HG03045 (cell line): Measurements from ENCODE around the gene ERLIN1.

ENCODE experiments used
- ATAC-seq: cut with Tn5 transposase; IDR thresholded peaks from one replicate; pipeline ENCODE4 v1.9.1; 2021; ENCODE audit warnings: mild to moderate bottlenecking, moderate library complexity; ENCODE audit not compliant: unreplicated experiment

ERLIN1 gene

GRCh38 chr10:100185364-100186252 is at the start of gene ERLIN1:
TSS of gene ERLIN1 (minus strand) at chr10:100186029. CDS start at chr10:100185626, 403 bp downstream.
- peak; percentile 92 for ATAC-seq

DNA sequence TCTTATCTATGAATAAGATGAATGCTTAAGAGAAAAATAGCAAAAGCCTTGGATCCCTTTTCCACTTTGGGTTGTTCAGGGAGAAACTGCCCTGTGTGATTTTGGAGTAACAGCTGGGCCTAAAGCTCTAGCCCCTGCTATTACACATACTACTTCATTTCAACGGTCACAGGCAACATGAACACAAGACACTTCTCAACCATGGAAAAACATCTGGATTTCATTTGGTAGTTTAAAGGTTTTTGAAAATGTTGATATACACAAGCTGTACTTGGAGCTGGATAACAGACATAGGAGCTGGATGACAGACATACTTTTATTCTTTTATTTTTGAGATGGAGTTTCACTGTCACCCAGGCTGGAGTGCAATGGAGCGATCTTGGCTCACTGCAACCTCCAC is 46.3 kb upstream of the ERLIN1 start:
- no peak for ATAC-seq

DNA sequence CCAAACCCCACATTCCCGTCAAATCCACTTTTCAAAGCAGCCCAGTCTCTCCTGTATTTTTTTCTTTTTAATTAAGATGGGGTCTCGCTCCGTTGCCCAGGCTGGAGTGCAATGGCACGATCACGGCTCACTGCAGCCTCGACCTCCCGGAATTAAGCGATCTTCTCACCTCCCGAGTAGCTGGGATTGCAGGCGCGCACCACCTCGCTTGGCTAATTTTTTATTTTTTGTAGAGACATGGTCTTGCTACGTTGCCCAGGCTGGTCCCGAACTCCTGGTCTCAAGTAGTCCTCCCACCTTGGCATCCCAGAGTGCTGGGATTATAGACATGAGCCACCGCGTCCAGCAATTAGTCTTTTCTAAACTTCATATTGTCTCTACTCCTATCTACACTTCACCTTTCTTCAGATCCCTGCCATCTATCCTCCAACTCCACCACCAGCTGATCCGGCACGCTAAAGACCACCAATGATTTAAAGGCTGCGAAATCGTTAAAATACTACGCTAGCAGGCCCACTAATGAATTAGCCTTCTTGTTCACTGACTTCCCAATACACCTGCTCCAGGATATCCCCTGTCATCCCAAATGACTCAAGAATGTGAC is 44.1 kb upstream of the ERLIN1 start:
- ATAC-seq: no peak

- no peak for ATAC-seq
These were observed 38.0 kb upstream of the ERLIN1 start for GRCh38 chr10:100223879-100224278.

DNA sequence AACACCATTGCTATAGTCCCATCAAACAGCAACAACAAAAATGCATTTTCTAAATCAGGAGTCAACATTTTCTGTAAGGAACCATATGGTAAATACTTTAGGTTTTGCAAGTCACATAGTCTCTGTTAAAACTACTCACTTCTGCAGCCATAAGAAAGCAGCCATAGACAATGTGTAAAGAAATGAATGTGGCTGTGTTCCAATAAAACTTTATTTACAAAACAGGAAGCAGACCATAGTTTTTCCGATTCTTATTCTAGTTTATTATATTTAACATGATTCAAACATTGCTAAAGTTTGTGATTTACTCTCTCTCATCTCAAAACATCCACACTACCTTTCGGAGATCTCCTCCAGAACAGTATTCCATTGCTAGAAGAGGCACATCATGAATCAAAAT is 36.7 kb upstream of the ERLIN1 start:
- no peak for ATAC-seq

DNA sequence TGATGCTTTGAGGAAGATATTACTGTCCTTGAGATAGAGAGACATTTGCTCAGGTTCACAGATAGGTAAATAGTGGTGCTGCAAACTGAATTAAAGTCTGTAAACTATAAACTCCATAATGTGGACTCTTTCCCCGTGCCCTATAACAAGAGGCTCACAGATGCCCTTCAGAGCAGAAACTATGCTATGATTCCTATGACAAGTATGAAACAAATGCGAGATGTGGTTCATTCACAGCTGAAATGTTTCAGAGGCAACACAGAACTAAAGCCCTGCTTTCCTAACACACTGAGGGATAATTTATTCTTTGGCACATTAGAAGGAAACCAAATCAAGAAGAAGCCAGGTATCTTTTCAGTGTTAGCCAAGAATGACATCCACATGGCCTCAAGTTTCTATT is 30.2 kb upstream of the ERLIN1 start:
- no peak for ATAC-seq

DNA sequence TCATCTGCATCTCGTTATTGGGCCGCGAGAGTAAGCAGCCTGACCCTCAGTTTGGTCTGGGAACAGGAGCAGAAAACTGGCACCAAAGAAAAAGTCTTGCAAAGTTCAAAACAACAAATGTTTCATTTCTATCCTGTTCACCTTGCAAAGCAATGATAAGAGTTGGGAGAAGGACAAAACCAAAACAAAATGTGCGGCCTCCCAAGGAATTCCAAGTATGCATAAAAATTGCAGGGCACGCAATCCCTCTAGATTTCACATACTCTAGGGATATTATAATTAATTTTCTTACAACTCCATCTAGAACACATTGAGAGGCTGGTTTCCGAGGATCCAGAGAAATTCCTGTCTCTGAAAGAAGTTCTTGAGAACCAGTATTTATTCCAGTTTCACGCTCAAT is 23.5 kb upstream of the ERLIN1 start:
- ATAC-seq: no peak

DNA sequence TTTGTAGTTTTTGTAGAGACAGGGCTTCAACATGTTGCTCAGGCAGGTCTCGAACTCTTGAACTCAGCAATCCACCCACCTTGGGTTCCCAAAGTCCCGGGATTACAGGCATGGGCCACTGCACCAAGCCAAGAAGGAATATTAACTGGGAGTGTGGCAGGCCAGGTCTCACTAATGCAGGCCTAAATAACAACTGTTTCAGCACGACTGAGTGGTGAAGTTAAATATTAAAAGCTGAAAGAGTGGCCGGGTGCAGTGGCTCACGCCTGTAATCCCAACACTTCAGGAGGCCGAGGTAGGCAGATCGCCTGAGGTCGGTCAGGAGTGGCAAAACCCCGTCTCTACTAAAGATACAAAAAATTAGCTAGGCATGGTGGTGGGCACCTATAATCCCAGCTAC is 22.4 kb upstream of the ERLIN1 start:
- ATAC-seq: no peak

- ATAC-seq: no peak
These were observed 18.5 kb upstream of the ERLIN1 start for GRCh38 chr10:100204370-100204769.

DNA sequence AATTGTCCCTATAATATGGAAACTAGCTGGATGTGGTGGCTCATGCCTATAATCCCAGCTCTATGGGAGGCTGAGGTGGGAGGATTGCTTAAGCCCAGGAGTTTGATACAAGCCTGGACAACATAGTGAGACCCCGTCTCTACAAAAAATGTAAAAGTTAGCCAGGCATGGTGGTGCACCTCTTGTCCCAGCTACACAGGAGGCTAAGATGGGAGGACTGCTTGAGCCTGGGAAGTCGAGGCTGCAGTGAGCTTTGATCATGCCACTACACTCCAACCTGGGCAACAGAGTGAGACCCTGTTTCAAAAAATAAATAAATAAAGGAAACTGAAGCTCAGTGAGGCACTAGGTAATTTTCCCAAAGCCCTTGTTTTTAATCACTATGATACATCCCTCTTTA is 15.7 kb upstream of the ERLIN1 start:
- ATAC-seq: no peak

- ATAC-seq: no peak
These were observed 8.9 kb upstream of the ERLIN1 start for GRCh38 chr10:100194711-100195110.

DNA sequence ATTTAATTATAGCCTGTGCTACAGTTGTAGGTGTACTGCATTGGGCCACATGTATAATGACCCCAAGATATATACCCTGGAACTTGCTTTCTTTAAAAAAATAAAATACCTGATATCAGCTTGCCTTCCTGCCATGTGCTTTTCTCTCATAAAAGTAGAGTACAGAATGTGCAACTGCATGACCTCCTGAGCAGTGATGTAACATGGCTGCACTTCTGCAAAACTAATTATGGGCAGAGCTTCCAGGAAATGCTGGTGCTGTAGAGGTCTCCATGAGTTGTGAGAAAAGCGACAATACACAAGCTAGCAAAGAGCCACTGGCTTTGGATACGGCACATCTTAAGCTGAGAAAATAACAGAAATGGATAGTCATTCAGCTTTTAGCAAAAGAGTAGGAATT is 6.5 kb upstream of the ERLIN1 start:
- no peak for ATAC-seq

DNA sequence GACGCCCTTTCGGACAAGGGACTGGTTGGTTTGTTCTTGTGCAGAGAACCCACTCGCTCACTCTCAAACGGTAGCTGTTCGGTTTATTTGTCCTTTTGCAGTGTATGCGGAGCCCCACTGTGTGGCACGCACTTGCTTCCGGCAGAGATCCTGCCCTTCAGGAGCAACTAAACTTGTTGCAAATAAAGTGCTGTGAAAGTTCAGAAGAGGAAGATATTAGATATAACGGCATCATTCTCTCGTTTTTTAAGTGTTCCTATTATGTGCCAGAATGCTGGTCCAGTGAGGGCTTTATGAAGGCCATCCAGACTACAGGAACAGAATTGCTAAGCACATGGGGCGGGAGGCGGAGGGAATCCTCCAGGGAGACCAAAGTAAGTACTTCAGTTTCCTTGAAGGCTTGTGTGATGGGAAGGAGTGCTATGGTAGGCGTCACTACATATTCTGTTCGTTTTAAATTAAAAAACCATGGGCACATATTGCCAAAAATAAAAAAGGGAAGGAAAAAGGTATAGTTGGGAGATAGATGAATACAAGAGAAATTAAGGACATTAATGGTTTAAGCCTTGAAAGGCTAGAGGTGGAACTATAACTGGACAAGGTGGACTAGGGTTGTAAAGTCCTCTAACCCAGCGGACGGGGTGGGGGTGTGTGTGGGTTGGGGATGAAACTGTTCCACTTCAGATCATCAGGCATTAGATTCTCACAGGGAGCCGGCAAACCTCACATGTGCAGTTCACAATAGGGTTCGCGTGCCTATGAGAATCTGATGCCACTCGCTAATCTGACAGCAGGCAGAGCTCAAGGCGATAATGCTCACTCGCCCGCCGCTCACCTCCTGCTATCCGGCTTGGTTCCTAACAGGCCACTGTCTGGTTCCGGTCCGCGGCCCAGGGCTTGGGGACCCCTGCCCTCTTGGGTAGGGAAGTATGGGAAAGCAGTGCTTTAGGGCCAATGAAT is 704 bp upstream of the ERLIN1 start:
- peak; percentile 35 for ATAC-seq

DNA sequence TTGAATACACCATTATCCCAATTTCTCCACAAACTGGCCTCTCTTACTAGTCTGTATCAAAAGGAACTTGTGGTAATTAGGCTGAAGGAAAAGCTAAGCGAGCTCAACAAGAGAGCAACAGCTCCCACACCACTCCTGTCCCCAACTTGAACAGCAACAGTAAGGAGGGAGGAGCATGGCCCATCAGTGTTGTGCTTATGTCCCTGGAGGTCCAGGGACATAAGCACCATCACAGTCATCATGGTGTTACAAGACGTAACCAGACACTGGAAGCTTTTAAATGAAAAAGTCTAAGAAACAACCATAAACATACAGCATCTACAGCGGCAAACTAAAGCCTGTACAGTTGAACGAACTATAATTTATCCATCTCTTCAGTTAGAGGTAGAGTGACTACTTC is 989 bp downstream of the ERLIN1 start:
- no peak for ATAC-seq

DNA sequence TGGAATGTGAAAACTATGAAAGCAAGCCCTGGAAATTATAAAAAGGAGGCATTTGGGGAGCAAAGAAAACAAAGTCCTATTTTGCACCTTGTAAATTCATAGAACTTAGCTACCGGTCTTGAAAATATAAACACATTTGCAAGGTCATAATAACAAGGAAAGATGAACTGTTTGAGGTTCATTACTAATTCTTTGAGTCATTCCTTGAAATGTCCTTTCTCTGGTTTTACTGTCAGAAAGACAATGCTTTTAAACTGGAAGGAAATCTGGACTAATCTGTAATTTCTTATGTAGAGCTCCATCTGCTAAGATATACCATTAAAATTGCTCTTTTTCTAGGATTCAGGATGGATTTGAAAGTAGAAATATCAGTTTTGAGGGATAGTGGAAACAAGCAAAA is 1.4 kb downstream of the ERLIN1 start:
- no peak for ATAC-seq

DNA sequence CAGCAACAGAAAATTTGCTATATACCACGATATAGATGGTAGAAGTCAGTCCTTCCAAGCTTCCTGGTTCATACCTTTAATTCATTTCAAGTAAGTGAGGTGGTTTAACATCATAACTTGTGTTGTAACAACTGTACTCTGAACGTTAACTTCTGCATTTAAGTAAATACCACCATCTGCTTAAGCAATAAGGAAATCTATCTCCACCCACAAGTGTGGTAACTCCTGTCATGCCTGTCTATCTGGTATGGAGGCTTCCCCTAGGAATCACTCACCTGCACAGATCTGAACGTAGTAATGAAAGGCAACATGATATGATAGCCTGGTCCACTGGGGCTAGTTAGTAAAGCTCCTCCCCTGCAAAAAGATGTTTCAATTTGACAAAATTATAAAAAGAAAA is 2.3 kb downstream of the ERLIN1 start:
- ATAC-seq: no peak

DNA sequence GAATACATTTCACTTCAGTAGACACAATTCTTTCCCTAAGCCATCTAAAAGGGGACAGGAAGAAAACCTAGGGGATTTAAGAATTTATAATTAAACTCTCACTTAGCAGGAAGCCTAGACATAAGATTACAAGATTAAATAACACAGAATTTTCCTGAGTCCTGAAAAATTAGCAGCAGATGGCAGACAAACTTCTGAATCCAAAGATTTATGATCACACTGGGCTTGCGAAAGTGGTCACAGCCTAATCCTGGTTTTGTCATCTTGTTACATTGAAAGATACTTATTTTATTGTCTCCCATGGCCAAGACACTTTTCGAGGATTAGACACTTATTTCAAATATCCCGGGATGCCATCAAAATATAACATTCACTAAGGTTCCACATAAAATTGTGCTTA is 2.9 kb downstream of the ERLIN1 start:
- no peak for ATAC-seq

DNA sequence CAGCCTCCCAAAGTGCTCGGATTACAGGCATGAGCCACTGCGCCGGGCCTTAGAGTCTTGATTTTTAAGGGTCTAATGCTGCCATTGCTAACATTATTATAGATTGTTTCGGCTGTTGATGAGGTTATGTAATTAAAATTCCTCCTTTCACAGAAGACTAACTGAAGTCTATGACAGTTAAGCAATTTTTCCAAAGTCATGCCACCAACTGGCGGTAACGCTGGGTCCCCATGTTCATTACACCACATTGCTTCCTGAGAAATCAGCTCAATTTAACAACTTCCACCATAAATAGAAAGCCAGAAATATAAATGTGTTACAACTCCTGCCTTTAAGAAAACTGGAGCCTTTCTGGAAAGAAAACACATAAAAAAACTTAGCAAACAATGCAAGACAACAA is 3.5 kb downstream of the ERLIN1 start:
- ATAC-seq: no peak

GRCh38 chr10:100175875-100176274 is 10.0 kb downstream of the ERLIN1 start:
- ATAC-seq: no peak

DNA sequence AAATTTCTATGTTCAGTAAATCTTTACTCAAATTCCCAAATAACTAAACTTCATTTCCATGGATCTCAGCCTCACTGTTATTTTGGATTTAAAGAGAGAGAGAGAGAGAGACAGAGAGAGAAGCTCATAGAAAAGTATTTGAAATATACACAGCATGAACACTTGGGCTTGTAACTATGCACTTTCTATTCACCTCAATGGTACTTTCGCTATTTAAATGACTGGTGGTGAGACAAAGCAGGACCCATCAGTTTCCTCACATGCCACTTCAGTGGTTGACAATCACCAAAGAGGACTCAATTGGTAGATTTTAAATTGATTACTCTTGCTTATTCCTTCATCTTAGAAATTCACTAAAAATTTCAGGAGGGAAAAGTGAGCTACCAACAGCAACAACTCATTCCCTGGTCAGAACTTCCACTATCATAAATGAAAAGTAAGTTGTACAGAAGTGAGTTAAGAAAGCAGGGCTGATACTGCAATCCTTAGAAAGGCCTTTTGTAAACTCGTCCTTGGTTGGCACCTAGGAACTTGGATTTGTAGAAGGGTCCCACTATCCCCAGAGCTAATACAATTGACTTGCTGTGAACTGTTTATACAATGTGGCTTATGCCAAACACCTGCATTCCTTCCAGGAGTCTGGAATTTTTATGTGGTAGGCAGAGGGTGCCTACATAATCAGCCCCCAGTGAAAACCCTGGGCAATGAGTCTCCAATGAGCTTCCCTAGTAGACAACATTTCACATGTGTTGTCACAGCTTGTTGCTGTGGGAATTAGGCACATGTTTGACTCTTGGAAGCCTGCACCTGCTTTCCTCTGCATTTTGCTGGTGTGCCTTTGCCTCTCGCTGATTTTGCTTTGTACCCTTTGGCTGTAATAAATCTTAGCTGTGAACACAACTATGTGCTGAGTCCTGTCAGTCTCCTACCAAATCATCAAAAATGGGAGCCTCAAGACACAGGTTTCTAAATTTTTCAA is 10.8 kb downstream of the ERLIN1 start:
- peak; percentile 66 for ATAC-seq
